Fibroblast of villous mesenchyme (primary cell): ENCODE results near the gene BST2. TPM values are rescaled to one million over a fixed set of nuclear protein-coding genes. Genes with fewer than 3 reads are reported as not detected.
A peak's percentile ranks its signal among the peaks of the same experiment; 100 is the strongest.

ENCODE experiments used
- DNase-seq: peaks from one replicate; pipeline ENCODE4 v3.0.0-alpha.2; 2010; ENCODE audit warnings: low read depth
- H3K4me3 ChIP-seq: 2 replicates; pipeline ENCODE4 v1.5.1; 2011; ENCODE audit warnings: low read depth, mild to moderate bottlenecking, low read length
- CTCF ChIP-seq: IDR thresholded peaks from 2 replicates; pipeline ENCODE4 v1.5.1; 2012; ENCODE audit warnings: low read depth, mild to moderate bottlenecking, low read length; ENCODE audit not compliant: insufficient read depth
- total RNA-seq: library from RNA; depleted of rRNA; stranded (reverse); fragments of >200 nt; gene quantifications from 2 replicates; pipeline ENCODE4 v1.2.3, GENCODE V29; 2012

The BST2 gene
- total RNA-seq, 1 donor = 7.8 TPM

GRCh38 chr19:17390665-17391370, 14.6 kb downstream of the BST2 start:
- peak; percentile 67 for TF ChIP-seq CTCF
- peak; percentile 92 for DNase-seq
- H3K4me3 ChIP-seq = peak overlapping the region; percentile 71

GRCh38 chr19:17389957-17390664, 15.3 kb downstream of the BST2 start:
- no peak for DNase-seq
- no peak for TF ChIP-seq CTCF
- peak overlapping the region; percentile 71 for H3K4me3 ChIP-seq

- no peak overlapping the region for H3K4me3 ChIP-seq
- TF ChIP-seq CTCF = no peak
- DNase-seq = no peak
Observed at GRCh38 chr19:17389288-17389687, 16.1 kb downstream of the BST2 start.

- peak; percentile 92 for TF ChIP-seq CTCF
- DNase-seq = peak; percentile 50
- no peak overlapping the region for H3K4me3 ChIP-seq
Observed at GRCh38 chr19:17385878-17386611, 19.4 kb downstream of the BST2 start.

- H3K4me3 ChIP-seq = no peak overlapping the region
- no peak for DNase-seq
- no peak for TF ChIP-seq CTCF
Observed at GRCh38 chr19:17380426-17381138, 24.8 kb downstream of the BST2 start.

- DNase-seq = no peak
- no peak for TF ChIP-seq CTCF
- H3K4me3 ChIP-seq = no peak overlapping the region
Observed at GRCh38 chr19:17379221-17379631, 26.2 kb downstream of the BST2 start.
